ENCODE measurements around the gene MLLT6. TPM values are rescaled to one million over a fixed set of nuclear protein-coding genes. Genes with fewer than 3 reads are reported as not detected.

Gene MLLT6
- total RNA-seq, 1 donor from 2014 or later = 7.4 TPM

DNA sequence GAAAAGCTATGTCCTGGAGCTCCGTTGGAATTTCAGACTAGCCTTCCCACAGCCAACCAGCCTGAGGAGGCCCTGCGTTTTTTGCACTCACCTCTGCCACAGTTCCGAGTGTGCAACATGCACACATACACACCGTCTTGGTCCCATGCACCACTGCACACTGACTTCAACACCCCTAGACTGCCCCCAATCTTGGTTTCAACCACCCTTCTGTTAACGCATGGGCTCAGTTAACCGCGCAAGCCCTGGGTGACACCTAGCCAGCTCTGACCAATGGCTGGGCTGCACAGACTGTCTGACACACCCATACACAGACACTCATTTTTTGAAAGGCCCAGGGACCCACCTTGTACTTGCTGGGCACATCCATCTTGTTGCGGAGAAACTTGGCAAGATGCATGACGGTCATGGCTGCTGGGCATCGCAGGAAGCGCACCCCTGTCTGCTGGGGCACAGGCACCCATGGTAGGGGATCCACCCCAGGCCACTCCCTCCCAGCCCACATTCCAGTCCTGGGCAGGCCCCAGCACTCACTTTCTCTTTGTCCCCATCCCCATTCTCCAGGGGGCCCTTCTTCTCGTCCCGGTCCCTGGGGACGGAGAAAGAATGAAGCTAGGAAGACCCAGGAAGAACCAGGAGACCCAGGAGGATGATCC lies 33.1 kb downstream of the MLLT6 start:
- H3K9ac ChIP-seq = no peak overlapping the region
- H2AFZ ChIP-seq (replicated peaks) = no peak overlapping the region
- peak overlapping the region; percentile 8 for H3K27ac Mint-ChIP-seq
- peaks cover 5% of the 10 kb centered on the region for H3K27me3 Mint-ChIP-seq (ENCODE audit: insufficient read depth, low read depth)
- H3F3A ChIP-seq (ENCODE audit: low read depth) = peaks cover 30% of the 10 kb centered on the region
- H3K4me1 Mint-ChIP-seq = peaks cover 24% of the 10 kb centered on the region
- peak overlapping the region; percentile 24 for H3K4me3 Mint-ChIP-seq
- no peak overlapping the region for H3K4me3 ChIP-seq
- H3K79me2 ChIP-seq (ENCODE audit: low read depth) = peaks cover 45% of the 10 kb centered on the region
- no peak overlapping the region for H3K27ac ChIP-seq
- no peaks in the 10 kb centered on the region for H3K36me3 ChIP-seq
- no peak for TF ChIP-seq EZH2 (IDR thresholded peaks at IDR 0.05)
- TF ChIP-seq, protein P1, sequence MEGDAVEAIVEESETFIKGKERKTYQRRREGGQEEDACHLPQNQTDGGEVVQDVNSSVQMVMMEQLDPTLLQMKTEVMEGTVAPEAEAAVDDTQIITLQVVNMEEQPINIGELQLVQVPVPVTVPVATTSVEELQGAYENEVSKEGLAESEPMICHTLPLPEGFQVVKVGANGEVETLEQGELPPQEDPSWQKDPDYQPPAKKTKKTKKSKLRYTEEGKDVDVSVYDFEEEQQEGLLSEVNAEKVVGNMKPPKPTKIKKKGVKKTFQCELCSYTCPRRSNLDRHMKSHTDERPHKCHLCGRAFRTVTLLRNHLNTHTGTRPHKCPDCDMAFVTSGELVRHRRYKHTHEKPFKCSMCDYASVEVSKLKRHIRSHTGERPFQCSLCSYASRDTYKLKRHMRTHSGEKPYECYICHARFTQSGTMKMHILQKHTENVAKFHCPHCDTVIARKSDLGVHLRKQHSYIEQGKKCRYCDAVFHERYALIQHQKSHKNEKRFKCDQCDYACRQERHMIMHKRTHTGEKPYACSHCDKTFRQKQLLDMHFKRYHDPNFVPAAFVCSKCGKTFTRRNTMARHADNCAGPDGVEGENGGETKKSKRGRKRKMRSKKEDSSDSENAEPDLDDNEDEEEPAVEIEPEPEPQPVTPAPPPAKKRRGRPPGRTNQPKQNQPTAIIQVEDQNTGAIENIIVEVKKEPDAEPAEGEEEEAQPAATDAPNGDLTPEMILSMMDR (IDR thresholded peaks at IDR 0.05) = no peak
- TF ChIP-seq EZH2phosphoT487 (IDR thresholded peaks at IDR 0.05) = no peak
- H3K36me3 Mint-ChIP-seq = peaks cover 9% of the 10 kb centered on the region
- H3K4me1 ChIP-seq = no peaks in the 10 kb centered on the region
- H4K20me1 ChIP-seq (ENCODE audit: low read depth) = peaks cover 94% of the 10 kb centered on the region
- H3K9me3 Mint-ChIP-seq = no peaks in the 10 kb centered on the region
- no peak for DNase-seq (ENCODE audit: low spot score)
- H3K4me2 ChIP-seq = no peak overlapping the region
- no peaks in the 10 kb centered on the region for H3K9me3 ChIP-seq (ENCODE audit: low read depth)
- no peaks in the 10 kb centered on the region for H3K27me3 ChIP-seq

DNA sequence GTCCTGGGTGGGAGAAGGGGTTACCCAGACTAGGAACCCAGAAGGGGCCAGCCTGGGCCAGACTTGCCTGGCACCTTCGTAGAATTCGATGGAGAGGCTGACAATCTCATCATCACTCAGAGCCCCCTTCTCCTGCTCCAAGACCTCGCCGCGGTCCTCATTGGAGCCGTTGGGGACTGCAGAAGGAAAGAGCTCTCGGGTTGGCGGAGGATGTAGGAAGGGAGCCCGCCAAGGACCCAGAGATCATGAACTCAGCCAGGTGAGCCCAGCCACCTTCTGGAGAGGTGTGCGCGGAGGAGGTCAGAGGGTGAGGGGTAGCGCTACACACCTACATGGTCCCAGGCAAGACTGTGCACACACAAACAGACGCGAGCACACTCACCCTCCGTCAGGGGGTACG lies 33.6 kb downstream of the MLLT6 start:
- no peak overlapping the region for H3K27ac ChIP-seq
- Mint-ChIP-seq H3K27ac (no peak overlapping the region), H3K4me1 (peaks cover 30% of the 10 kb centered on the region), H3K4me3 (no peak overlapping the region), H3K9me3 (no peaks in the 10 kb centered on the region), H3K27me3 (ENCODE audit: insufficient read depth, low read depth) (peaks cover 4% of the 10 kb centered on the region), H3K36me3 (peaks cover 8% of the 10 kb centered on the region)
- no peaks in the 10 kb centered on the region for H3K9me3 ChIP-seq (ENCODE audit: low read depth)
- H3K27me3 ChIP-seq = no peaks in the 10 kb centered on the region
- peaks cover 51% of the 10 kb centered on the region for H3K79me2 ChIP-seq (ENCODE audit: low read depth)
- no peak overlapping the region for H2AFZ ChIP-seq (replicated peaks)
- no peaks in the 10 kb centered on the region for H3K36me3 ChIP-seq
- H3K4me3 ChIP-seq = no peak overlapping the region
- H3K4me1 ChIP-seq = peaks cover 3% of the 10 kb centered on the region
- H3K9ac ChIP-seq = no peak overlapping the region
- peaks cover 30% of the 10 kb centered on the region for H3F3A ChIP-seq (ENCODE audit: low read depth)
- DNase-seq (ENCODE audit: low spot score) = no peak
- H3K4me2 ChIP-seq = no peak overlapping the region
- TF ChIP-seq EZH2phosphoT487 (IDR thresholded peaks at IDR 0.05) (no peak), EZH2 (IDR thresholded peaks at IDR 0.05) (no peak)
- TF ChIP-seq, protein P1 (IDR thresholded peaks at IDR 0.05) = no peak
- H4K20me1 ChIP-seq (ENCODE audit: low read depth) = peaks cover 94% of the 10 kb centered on the region

DNA sequence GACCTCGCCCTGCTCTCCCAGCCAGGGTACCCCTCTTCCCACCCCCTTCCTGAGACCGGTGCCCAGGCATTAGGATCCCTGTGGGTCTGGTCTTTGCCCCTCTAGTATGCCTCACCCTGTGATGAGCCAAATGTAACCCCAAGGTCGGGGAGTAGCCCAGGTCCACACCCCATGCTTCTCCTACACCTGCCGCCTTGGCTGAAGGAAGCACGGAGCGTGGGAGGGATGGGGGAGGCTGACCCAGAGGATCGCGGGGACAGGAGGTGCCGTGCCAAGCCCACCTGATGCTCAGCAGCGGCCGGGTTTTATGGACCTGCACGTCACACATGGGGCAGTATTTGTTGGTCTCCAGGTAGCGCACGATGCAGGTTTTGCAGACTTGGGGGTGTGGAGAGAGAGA lies 34.2 kb downstream of the MLLT6 start:
- no peaks in the 10 kb centered on the region for H3K9me3 ChIP-seq (ENCODE audit: low read depth)
- H3K4me3 ChIP-seq = no peak overlapping the region
- no peak for DNase-seq (ENCODE audit: low spot score)
- Mint-ChIP-seq H3K4me1 (peaks cover 36% of the 10 kb centered on the region), H3K9me3 (no peaks in the 10 kb centered on the region), H3K36me3 (peaks cover 11% of the 10 kb centered on the region), H3K27me3 (ENCODE audit: insufficient read depth, low read depth) (peaks cover 6% of the 10 kb centered on the region), H3K27ac (no peak overlapping the region), H3K4me3 (no peak overlapping the region)
- peaks cover 57% of the 10 kb centered on the region for H3K79me2 ChIP-seq (ENCODE audit: low read depth)
- peaks cover 30% of the 10 kb centered on the region for H3F3A ChIP-seq (ENCODE audit: low read depth)
- no peak for TF ChIP-seq EZH2 (IDR thresholded peaks at IDR 0.05)
- TF ChIP-seq EZH2phosphoT487 (IDR thresholded peaks at IDR 0.05) = no peak
- no peaks in the 10 kb centered on the region for H3K27me3 ChIP-seq
- no peaks in the 10 kb centered on the region for H3K36me3 ChIP-seq
- no peak overlapping the region for H3K9ac ChIP-seq
- H3K4me1 ChIP-seq = peaks cover 9% of the 10 kb centered on the region
- H2AFZ ChIP-seq (replicated peaks) = no peak overlapping the region
- H4K20me1 ChIP-seq (ENCODE audit: low read depth) = peaks cover 94% of the 10 kb centered on the region
- no peak overlapping the region for H3K4me2 ChIP-seq
- no peak overlapping the region for H3K27ac ChIP-seq

DNA sequence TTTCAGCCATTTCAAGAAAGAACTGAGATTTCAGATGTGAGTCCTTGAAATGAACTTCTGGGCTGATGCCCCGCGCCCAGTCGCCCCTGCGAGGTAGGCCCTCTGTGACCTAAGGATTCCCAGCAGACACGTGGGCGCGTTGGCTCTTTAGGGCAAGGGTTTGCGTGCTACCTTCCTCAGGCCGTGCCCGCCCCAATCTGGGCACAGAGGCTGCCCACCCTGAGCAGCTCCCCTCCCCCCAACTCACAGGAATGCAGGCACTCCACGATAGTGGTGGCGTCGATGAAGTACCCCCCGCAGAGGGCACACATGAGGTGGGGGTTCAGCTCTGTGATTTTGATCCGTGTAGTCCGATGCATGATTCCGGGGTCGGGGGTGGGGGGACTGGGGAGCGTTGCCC lies 35.0 kb downstream of the MLLT6 start:
- no peak for DNase-seq (ENCODE audit: low spot score)

More for the DNA sequence above, 35.0 kb downstream of the MLLT6 start:
- no peaks in the 10 kb centered on the region for H3K9me3 ChIP-seq (ENCODE audit: low read depth)
- Mint-ChIP-seq H3K27ac (no peak overlapping the region), H3K36me3 (peaks cover 14% of the 10 kb centered on the region), H3K9me3 (no peaks in the 10 kb centered on the region), H3K27me3 (ENCODE audit: insufficient read depth, low read depth) (peaks cover 8% of the 10 kb centered on the region), H3K4me3 (no peak overlapping the region), H3K4me1 (peaks cover 37% of the 10 kb centered on the region)
- no peak overlapping the region for H3K9ac ChIP-seq
- H3K4me2 ChIP-seq = no peak overlapping the region
- no peaks in the 10 kb centered on the region for H3K27me3 ChIP-seq
- H3K36me3 ChIP-seq = no peaks in the 10 kb centered on the region
- no peak overlapping the region for H3K27ac ChIP-seq
- H3K79me2 ChIP-seq (ENCODE audit: low read depth) = peaks cover 64% of the 10 kb centered on the region
- no peak overlapping the region for H3K4me3 ChIP-seq
- peaks cover 27% of the 10 kb centered on the region for H3F3A ChIP-seq (ENCODE audit: low read depth)
- no peak overlapping the region for H2AFZ ChIP-seq (replicated peaks)
- peaks cover 10% of the 10 kb centered on the region for H3K4me1 ChIP-seq
- no peak for TF ChIP-seq EZH2phosphoT487 (IDR thresholded peaks at IDR 0.05)
- TF ChIP-seq, protein P1 (IDR thresholded peaks at IDR 0.05) = no peak
- TF ChIP-seq EZH2 (IDR thresholded peaks at IDR 0.05) = no peak
- H4K20me1 ChIP-seq (ENCODE audit: low read depth) = peaks cover 94% of the 10 kb centered on the region
